Measurements from ENCODE around the gene CLDN6.

Gene CLDN6

GRCh38 chr16:3010510-3010909 is 7.5 kb downstream of the CLDN6 start:
- no peak for DNase-seq

GRCh38 chr16:3009568-3010390 is 8.2 kb downstream of the CLDN6 start:
- DNase-seq, result no peak

DNA sequence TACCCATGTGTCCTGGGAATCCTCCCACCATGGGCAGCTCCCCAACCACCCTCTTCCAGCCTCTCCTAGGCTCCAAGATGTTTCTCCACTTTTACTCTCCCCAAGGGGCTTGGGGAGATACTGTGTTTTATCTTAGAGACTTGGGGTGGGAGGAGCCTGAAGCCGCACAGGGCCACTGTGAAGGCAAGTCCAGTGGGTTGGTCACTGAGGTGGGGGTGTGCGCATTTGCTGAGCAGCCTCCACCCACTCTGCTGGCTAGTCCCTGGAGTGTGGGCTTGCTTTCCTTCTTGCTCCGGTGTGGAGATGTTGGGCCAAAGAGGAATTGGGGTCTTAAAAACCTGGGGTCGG is 9.3 kb downstream of the CLDN6 start:
- no peak for DNase-seq

DNA sequence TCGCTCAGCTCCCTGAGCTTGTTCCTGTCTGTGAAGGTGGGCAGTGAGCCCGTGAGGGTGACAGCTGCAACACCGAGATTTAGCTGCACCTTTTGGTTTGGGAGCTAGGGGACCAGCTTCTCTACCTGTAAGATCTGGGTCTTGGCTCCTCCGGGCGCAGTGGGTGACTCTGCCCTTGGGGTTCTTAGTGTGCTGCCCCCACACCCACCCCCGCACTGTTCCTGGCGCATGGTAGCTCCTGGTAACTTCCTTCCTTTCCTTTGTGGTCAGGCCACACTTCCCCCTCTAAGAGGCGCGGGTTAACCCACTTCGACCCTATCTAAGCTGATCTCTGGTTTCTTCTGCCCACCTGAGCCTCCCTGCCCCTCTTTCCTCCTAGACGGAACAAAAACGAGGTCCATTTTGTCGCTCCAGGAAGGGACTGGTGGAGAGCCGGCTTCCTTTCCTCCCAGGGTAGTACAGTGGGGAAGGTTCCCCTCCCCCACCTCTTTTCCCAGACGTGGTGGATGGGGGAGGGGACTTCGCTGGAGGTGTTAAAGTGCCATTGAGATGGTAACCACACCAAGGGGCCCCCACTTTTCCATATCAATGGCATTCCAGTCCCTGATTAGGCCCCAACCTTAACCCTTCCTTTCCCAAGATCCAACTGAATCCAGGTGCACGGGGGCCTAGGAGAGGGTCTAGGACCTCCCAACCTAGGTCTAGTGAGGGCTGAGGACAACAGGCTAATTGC is 9.9 kb downstream of the CLDN6 start:
- no peak for DNase-seq

GRCh38 chr16:3007059-3007956 is 10.7 kb downstream of the CLDN6 start:
- DNase-seq, result no peak

DNA sequence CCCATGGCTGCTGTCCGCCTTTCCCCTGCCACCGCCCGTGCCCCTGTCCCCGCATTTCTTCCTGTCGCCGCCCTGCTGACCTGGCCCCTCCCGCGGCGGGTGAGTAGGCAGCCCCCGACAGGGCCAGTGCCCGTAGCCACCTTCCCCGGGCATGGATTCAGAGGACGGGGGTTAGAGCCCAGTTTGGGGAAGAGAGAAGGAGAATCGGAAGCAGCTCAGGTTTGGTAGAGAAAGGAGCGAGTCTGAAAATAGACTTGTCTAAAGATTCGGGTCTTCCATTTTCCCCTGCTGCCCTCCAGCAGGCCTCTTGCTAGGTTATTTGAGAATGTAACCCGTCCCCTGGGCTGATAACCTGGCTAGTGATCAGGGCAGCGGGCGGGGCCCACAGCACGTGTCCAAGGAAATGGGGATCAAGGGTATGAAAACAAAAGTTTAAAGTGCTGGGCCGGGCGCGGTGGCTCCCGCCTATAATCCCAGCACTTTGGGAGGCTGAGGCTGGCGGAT is 13.2 kb downstream of the CLDN6 start:
- DNase-seq, result peak in 1 of 2 experiments; percentile 58

- peak; percentile 25 to 30 for DNase-seq
Observed at GRCh38 chr16:3004319-3004718, 13.7 kb downstream of the CLDN6 start.

- DNase-seq, result peak; percentile 99
Observed at GRCh38 chr16:3003582-3004270, 14.3 kb downstream of the CLDN6 start.

- no peak for DNase-seq
Observed at GRCh38 chr16:3001316-3001715, 16.7 kb downstream of the CLDN6 start.

DNA sequence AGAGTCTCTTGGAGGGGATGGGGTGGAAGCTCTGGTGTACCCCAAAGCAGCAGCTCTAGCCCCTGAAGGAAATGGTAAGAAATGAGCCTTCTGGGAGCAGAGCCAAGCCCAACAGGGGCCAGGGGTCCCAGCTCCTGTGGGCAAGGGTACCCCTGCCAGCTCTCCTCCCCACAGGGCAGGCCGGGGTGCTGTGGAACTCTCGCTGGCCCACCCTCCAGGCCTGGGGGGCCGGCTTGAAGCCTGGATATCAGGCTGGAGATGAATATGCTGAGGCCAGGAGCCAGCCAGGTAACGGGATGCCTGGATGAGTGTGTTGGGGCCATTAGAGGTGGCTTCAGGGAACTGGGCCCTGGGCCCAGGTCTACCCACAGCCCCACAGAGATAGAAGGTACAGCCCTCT is 17.4 kb downstream of the CLDN6 start:
- DNase-seq, result no peak

GRCh38 chr16:2999929-3000328 is 18.1 kb downstream of the CLDN6 start:
- DNase-seq, result no peak

DNA sequence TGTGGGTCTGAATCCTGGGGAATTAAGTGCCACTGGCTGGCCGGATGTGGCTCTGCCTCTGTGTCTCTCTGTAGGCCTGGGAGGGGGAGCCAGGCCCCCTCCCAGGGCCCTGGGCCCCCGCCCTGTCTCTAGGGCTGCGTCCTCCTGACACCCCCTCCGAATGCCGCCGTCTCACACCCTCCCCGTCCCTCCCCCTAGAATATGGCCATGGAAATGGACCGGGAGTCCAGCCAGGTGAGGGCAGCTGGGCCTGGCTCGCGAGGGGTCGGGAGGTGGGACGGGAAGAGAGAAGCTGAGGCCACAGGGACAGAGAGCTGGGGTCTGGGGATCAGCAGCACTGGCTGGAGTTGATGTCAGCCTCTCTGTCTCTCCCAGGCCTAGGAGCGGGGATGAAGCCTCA is 21.7 kb downstream of the CLDN6 start:
- DNase-seq, result no peak

- no peak for DNase-seq
Observed at GRCh38 chr16:2992383-2993081, 25.5 kb downstream of the CLDN6 start.

DNA sequence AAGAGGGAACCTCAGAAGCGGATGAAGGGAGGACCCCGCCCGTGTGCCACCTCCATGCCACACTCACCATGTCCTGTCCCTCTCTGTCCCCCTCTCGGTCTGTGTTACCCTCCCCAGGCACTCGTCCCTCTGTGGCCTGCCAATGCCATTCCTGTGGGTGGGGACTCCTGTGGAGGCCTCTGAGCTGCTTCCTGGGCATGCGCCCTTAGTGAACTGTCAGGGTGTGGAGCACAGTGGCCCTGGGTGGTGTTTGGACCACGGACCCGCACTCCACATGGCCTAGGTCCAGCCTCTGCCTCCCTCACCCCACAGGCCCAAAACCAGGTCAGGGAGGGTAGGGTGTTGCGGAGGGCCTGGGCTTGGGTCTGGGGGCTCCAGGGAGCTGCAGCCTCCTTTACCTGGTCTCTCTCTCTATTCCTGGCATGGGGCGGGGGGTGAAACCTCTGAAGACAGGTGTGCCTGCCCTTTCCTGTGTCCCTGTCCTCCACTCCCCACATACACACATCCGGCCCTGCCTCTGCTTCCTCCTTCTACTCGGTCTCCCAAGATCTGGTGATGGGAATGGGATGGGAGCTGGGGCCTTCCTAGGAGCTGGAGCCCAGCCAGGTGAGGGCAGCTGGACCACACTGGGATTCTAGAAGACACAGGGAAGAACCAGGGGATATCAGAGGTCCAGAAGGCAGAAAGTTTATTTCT is 26.3 kb downstream of the CLDN6 start:
- no peak for DNase-seq

DNA sequence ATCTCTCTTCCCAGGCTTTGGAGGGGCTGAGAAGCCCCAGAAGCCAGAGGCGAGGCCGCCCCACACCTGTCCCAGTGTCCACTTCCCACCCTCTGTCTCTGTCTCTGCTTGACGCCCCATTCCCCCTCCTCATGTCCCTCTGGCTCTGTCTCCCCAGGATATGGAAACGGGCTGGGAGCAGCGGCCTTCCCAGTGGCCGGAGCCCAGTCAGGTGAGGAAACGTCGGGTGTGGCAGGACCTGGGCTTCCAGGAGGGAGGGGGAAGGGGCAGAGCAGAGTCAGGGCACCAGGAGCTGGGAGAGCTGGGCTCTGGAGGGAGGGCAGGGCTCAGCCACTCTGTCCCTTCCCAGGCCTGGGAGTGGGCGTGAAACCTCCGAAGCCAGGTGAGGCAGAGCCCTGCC is 27.1 kb downstream of the CLDN6 start:
- DNase-seq, result no peak

DNA sequence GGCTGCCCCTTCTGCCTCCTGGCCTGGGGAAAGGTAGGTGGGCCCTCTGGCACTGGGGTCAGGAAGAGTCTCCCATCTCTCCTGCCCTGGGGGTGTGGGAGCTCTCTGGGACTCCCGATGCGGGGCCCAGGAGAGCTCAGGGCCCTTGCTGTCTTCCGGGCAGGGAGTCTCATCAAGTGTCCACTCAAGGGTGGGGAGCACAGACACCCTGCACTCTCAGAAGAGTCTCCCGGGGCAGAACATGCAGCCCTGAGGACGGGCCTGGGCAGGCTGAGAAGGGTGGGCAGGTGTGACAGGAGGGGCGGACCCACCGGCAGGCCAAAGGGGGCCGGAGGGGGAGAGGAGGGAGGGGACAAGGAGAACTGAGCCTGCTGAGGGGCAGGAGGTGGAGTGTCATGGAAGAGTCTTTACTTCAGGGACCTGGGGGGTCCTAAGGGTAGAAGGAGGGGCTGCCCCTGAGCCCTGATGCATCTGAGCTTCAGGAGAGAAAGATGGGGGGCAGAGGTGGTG is 29.3 kb downstream of the CLDN6 start:
- DNase-seq, result no peak

- DNase-seq, result peak; percentile 42 to 75
Observed at GRCh38 chr16:2987833-2988232, 30.1 kb downstream of the CLDN6 start.

DNA sequence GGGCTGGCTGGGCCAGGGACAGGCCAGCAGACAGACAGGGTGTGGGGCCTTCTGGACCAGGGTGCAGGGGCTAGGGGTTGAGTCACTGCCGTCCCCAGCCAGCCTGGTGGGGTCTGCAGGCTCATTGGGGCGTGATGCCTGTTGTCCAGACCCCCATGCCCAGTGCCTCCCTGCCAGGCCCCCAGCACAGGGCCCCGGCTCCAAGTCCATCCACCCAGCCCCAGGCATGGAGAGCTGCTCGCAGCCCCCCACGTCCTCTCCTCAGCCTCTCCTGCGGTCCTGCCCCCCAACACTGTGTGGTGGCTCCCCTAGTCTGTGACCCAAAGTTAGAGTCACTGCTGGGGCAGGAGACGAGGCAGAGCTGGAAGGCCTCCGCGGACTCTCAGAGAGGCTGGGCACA is 30.7 kb downstream of the CLDN6 start:
- no peak for DNase-seq

GRCh38 chr16:2986623-2987188 is 31.3 kb downstream of the CLDN6 start:
- no peak for DNase-seq

DNA sequence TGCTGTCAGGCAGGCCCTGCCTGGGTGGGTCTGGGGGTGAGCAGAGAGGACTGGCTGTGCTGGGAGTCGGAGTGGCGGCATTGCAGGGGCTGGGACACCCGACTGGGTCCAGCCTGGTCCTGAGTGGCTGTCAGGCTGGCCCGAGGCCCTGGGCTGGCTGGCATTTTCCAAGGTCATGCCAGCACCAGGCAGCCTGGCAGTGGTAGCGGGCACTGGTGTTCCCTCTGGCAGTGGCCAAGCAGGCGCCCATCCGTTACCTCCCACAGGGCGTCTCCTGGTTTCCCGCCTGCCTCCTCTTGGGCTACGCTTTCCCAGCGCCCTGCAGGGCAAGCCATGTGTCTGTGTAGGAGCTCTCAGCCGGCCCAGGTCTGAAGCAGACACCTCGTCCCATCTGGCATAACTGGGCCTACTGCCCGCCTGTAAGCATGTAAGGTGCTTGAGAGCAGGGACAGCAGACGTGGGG is 32.1 kb downstream of the CLDN6 start:
- DNase-seq, result peak in 1 of 2 experiments; percentile 16

DNA sequence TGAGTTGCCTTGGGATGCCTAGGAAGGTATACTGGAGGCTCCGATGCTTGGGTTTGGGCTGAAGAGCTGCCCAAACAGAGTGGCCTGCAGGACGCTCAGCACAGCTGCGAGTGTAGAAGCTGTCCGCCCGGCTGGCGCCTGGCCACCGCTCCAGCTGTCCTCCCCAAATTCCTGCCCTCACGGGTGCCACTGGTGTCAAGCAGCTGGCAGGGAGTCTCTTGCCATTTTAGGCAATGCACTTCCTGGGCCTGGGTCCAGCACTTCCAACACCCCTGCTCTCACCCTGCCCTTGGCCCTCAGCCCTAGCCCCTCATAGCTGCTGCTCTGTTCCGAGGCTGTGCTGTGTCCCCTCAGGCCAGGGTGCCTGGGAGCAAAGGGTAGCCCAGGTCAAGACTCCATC is 32.5 kb downstream of the CLDN6 start:
- DNase-seq, result no peak

All from NCI-H2081 (cell line).